Endothelial cell of umbilical vein (primary cell): ENCODE results near the gene DBNDD2. TPM values are rescaled to one million over a fixed set of nuclear protein-coding genes. Genes with fewer than 3 reads are reported as not detected.

Source experiments
- BruUV-seq: library from RNA; stranded (reverse); fragments of 400-500 nt; replicated peaks from 2 replicates; lab custom pipeline; 2021; lab: Mats Ljungman, UMichigan
- CTCF ChIA-PET: fragments of 300-600, 350-600 bp; sonication (Branson Sonifier 250); formaldehyde crosslinking; loops from one replicate; lab custom pipeline; 2021; ENCODE audit warnings: antibody characterized with exemption, inconsistent platforms; lab: Charles Lee
- POLR2A ChIA-PET: fragments of 300-600, 350-600 bp; sonication (Branson Sonifier 250); formaldehyde crosslinking; loops from one replicate; lab custom pipeline; 2021; ENCODE audit warnings: antibody characterized with exemption, inconsistent platforms; lab: Charles Lee
- DNase-seq: peaks from one replicate; pipeline ENCODE4 v3.0.0-alpha.2; 2011; ENCODE audit warnings: low read depth, low spot score
- FAIRE-seq: peaks from 2 replicates; lab custom pipeline; 2011; peaks lifted over from hg19 to GRCh38; lab: Jason Lieb, UNC
- H2AFZ ChIP-seq: 2 replicates; pipeline ENCODE4 v1.6.0; 2012; ENCODE audit warnings: low read depth, low read length, control low read depth, inconsistent platforms
- H3K27ac ChIP-seq: 2 replicates; pipeline ENCODE4 v1.5.1; 2011; ENCODE audit warnings: low read depth, mild to moderate bottlenecking, control low read depth, low read length, moderate library complexity; ENCODE audit not compliant: insufficient read depth
- H3K27me3 ChIP-seq, 2 experiments: 2 replicates each; pipeline versions ENCODE4 v1.6.0 to v1.6.1; 2011; ENCODE audit warnings: low read length in 2 of 2, mixed read lengths in 1 of 2; ENCODE audit not compliant: control insufficient read depth in 2 of 2, insufficient read depth in 2 of 2
- H3K36me3 ChIP-seq, 2 experiments: 2 replicates in 1 of 2; 3 replicates in 1 of 2; pipeline ENCODE4 v1.5.1; 2011; ENCODE audit warnings: low read length in 2 of 2, mild to moderate bottlenecking in 1 of 2, moderate library complexity in 1 of 2; ENCODE audit not compliant: control insufficient read depth in 2 of 2, insufficient read depth in 2 of 2; ENCODE audit errors: extremely low read depth in 1 of 2
- H3K4me1 ChIP-seq: 3 replicates; pipeline ENCODE4 v1.5.1; 2011; ENCODE audit warnings: mild to moderate bottlenecking, low read length; ENCODE audit not compliant: control insufficient read depth, insufficient read depth; ENCODE audit errors: extremely low read depth
- H3K4me2 ChIP-seq: 2 replicates; pipeline ENCODE4 v1.6.1; 2011; ENCODE audit warnings: low read length, control low read depth, mixed read lengths; ENCODE audit not compliant: insufficient read depth
- H3K4me3 ChIP-seq, 3 experiments: fragments of 200-600 bp in 1 of 3; sonication (generic), shearing (Covaris generic) in 1 of 3; replicated peaks in 1 of 3; 2 replicates each; pipeline ENCODE4 v1.5.1; 2011 to 2016; ENCODE audit warnings: control low read depth in 3 of 3, low read length in 3 of 3, mild to moderate bottlenecking in 2 of 3, inconsistent platforms in 1 of 3, low read depth in 1 of 3, moderate library complexity in 1 of 3; ENCODE audit not compliant: insufficient read depth in 1 of 3
- H3K79me2 ChIP-seq: 2 replicates; pipeline ENCODE4 v1.6.0; 2012; ENCODE audit warnings: low read length, inconsistent platforms; ENCODE audit not compliant: control insufficient read depth, insufficient read depth
- H3K9ac ChIP-seq: replicated peaks from 2 replicates; pipeline ENCODE3; 2011; ENCODE audit warnings: low read length, control low read depth; ENCODE audit not compliant: insufficient read depth; ENCODE audit errors: extremely low read depth
- H3K9me1 ChIP-seq: replicated peaks from 3 replicates; pipeline ENCODE4 v1.6.0; 2011; ENCODE audit warnings: mild to moderate bottlenecking, low read length; ENCODE audit not compliant: control insufficient read depth, insufficient read depth; ENCODE audit errors: extremely low read depth
- H3K9me3 ChIP-seq: replicated peaks from 2 replicates; pipeline ENCODE4 v1.5.1; 2012; ENCODE audit warnings: low read length, inconsistent platforms; ENCODE audit not compliant: control insufficient read depth, insufficient read depth
- H4K20me1 ChIP-seq: replicated peaks from 2 replicates; pipeline ENCODE3; 2011; ENCODE audit warnings: mild to moderate bottlenecking, low read length; ENCODE audit not compliant: control insufficient read depth, insufficient read depth; ENCODE audit errors: extremely low read depth
- EZH2 ChIP-seq: IDR thresholded peaks from 2 replicates; pipeline ENCODE4 v1.6.1; 2012; ENCODE audit warnings: borderline replicate concordance, low read depth, mild to moderate bottlenecking, moderate library complexity, low read length, inconsistent platforms; ENCODE audit not compliant: severe bottlenecking
- FOS ChIP-seq: IDR thresholded peaks from 2 replicates; pipeline ENCODE4 v1.6.1; 2011; ENCODE audit warnings: mild to moderate bottlenecking, low read length, moderate library complexity, borderline replicate concordance; ENCODE audit not compliant: insufficient read depth
- MYC ChIP-seq: IDR thresholded peaks from one replicate; pipeline ENCODE4 v1.6.1; 2011; ENCODE audit warnings: mild to moderate bottlenecking, low read depth, low read length
- dilution Hi-C: fragments of 300-500 bp; cut with MboI; formaldehyde crosslinking; loops from one replicate; pipeline ENCODE4 v1.15.0; 2019; ENCODE audit warnings: low sequenced_read_pairs; ENCODE audit not compliant: extremely low pct_ligation_motif_present
- intact Hi-C: fragments of 100-400 bp; cut with micrococcal nuclease; formaldehyde crosslinking; loops from one replicate; pipeline ENCODE4 v1.10.0; 2022
- polyA plus RNA-seq, 4 experiments: library from polyadenylated mRNA; depleted of rRNA in 3 of 4; stranded (reverse) in 3 of 4; unstranded in 1 of 4; fragments of >200 nt; gene quantifications; 2 replicates each; pipeline versions ENCODE4 v1.2.1 to v1.2.3, GENCODE V29; 2011 to 2012; ENCODE audit warnings: missing spikeins in 1 of 4
- total RNA-seq: library from RNA; stranded (reverse); gene quantifications from 2 replicates; pipeline ENCODE4 v1.2.3, GENCODE V29; 2021
- TF ChIP-seq, protein P1 (sequence below), 2 donors: IDR thresholded peaks; 1 replicate in 1 of 2; 2 replicates in 1 of 2; pipeline ENCODE4 v1.5.1; 2011; ENCODE audit warnings: low read length in 2 of 2, mild to moderate bottlenecking in 2 of 2, moderate library complexity in 2 of 2, control low read depth in 1 of 2, inconsistent platforms in 1 of 2, low read depth in 1 of 2; ENCODE audit not compliant: insufficient read depth in 1 of 2; ENCODE audit errors: extremely low read depth in 1 of 2

Gene DBNDD2
- total and polyA plus RNA-seq, 2 donors (not counting 3 experiments of a cell fraction or from before 2014, with no cell fraction given), result 15.6 to 27.9 TPM

DNA sequence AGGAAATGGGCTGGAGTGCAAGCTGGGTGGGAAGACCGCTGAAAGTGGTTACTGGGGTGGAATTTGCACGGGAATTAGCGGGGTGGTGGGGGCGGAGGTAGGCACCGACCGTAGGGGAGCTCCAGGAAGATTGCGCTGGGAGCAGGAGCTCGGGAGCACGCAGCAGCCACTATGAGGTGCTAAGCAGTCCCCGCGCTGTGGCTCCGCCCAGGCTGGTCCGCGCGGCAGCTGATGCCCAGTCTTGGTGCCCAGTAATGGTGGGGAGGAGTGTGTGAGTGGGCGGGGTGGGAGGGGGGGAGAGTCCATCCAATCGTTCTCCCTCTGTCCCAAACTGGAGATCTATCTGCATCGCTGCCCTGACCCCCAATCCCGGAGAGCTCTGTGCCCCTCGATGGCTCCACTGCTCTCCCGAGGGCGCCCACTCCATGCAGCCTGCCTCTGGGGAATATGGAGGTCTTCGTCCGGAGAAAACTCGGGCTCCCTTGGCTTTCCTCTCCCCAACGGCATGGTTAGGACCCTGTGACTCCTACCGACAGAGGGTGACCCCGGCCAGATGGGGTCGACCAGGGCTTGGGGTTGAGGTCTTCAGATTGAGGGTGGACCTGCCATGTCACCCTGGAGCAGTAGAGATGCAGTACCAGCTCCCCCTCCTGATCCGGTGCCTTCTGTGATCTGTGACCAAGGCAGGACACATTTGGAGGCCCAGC, 35.3 kb upstream of the DBNDD2 start:
- ChIA-PET POLR2A (interaction anchor here (0.8 to 2.3 kb wide), 4 partner anchors 10 to 64 kb away, joined by 3 to 8 read pairs (median 6); partner anchors contain the start of gene SYS1), CTCF (interaction anchor here (1.0 to 9.8 kb wide), 26 partner anchors 11 to 597 kb away, joined by 3 to 416 read pairs (median 9); partner anchors contain the start of genes DBNDD2, PIGT and SYS1)
- Histone ChIP-seq H3K4me3 (peak overlapping the region; percentile 10 to 30 (median 17)), H3K79me2 (no peaks in the 10 kb centered on the region), H3K27me3 (no peaks in the 10 kb centered on the region), H3K9me3 (no peaks in the 10 kb centered on the region), H4K20me1 (no peaks in the 10 kb centered on the region), H3K36me3 (peaks cover 0 to 6% of the 10 kb centered on the region in 2 experiments), H3K27ac (no peak overlapping the region), H3K4me2 (peak overlapping the region; percentile 66), H3K9me1 (no peaks in the 10 kb centered on the region), H2AFZ (peak overlapping the region; percentile 65), H3K9ac (no peak overlapping the region), H3K4me1 (peaks cover 7% of the 10 kb centered on the region)
- no TSS peak for BruUV-seq
- peak; percentile 30 for DNase-seq
- intact Hi-C loops, result loop anchor here (1.0 to 2.0 kb wide), 3 partner anchors 9 to 65 kb away; partner anchors contain the start of genes SDC4 and SYS1
- dilution Hi-C loops, result no loop called here
- TF ChIP-seq MYC (no peak), FOS (no peak), EZH2 (no peak)
- TF ChIP-seq, protein P1, sequence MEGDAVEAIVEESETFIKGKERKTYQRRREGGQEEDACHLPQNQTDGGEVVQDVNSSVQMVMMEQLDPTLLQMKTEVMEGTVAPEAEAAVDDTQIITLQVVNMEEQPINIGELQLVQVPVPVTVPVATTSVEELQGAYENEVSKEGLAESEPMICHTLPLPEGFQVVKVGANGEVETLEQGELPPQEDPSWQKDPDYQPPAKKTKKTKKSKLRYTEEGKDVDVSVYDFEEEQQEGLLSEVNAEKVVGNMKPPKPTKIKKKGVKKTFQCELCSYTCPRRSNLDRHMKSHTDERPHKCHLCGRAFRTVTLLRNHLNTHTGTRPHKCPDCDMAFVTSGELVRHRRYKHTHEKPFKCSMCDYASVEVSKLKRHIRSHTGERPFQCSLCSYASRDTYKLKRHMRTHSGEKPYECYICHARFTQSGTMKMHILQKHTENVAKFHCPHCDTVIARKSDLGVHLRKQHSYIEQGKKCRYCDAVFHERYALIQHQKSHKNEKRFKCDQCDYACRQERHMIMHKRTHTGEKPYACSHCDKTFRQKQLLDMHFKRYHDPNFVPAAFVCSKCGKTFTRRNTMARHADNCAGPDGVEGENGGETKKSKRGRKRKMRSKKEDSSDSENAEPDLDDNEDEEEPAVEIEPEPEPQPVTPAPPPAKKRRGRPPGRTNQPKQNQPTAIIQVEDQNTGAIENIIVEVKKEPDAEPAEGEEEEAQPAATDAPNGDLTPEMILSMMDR (IDR thresholded peaks at IDR 0.05; ENCODE audit: extremely low read depth in 1 of 2, insufficient read depth in 1 of 2, low read depth in 1 of 2, low read length in 2 of 2), result peak in 1 of 2 donors; percentile 16
- FAIRE-seq, result peak; percentile 42
